NT2/D1 (cell line): ENCODE measurements around the gene OIP5.
"Not testable (repeated sequence)": the region's sequence is repeated elsewhere in the genome, so short reads cannot be mapped to it uniquely, and the experiment has no call there.

Source experiments
- DNase-seq: peaks from one replicate; pipeline ENCODE4 v3.0.0-alpha.2; 2011; ENCODE audit warnings: low read depth, low spot score
- H3K27me3 ChIP-seq: 2 replicates; pipeline ENCODE4 v1.6.0; 2011; ENCODE audit warnings: mild to moderate bottlenecking; ENCODE audit not compliant: insufficient read length, insufficient read depth
- H3K36me3 ChIP-seq: 2 replicates; pipeline ENCODE4 v1.6.1; 2011; ENCODE audit warnings: mild to moderate bottlenecking, low read length, mixed read lengths; ENCODE audit not compliant: insufficient read depth, insufficient read length
- H3K4me1 ChIP-seq: 2 replicates; pipeline ENCODE4 v1.5.1; 2011; ENCODE audit not compliant: insufficient read depth, insufficient read length
- H3K4me3 ChIP-seq: 2 replicates; pipeline ENCODE4 v1.5.1; 2011; ENCODE audit warnings: low read depth; ENCODE audit not compliant: insufficient read length
- H3K9ac ChIP-seq: 2 replicates; pipeline ENCODE4 v1.6.0; 2011; ENCODE audit warnings: low read depth; ENCODE audit not compliant: insufficient read length
- H3K9me3 ChIP-seq: 2 replicates; pipeline ENCODE4 v1.5.1; 2011; ENCODE audit warnings: mild to moderate bottlenecking, low read length; ENCODE audit not compliant: insufficient read depth
- SUZ12 ChIP-seq: IDR thresholded peaks from 2 replicates; pipeline ENCODE4 v1.6.1; 2011; ENCODE audit not compliant: insufficient read length, insufficient read depth; ENCODE audit errors: extremely low read depth
- YY1 ChIP-seq: IDR thresholded peaks from 2 replicates; pipeline ENCODE4 v1.6.1; 2011; ENCODE audit not compliant: insufficient read length, insufficient read depth
- ZNF274 ChIP-seq: IDR thresholded peaks from 2 replicates; pipeline ENCODE4 v1.6.1; 2011; ENCODE audit warnings: mild to moderate bottlenecking, low read depth, low read length

OIP5 gene

DNA sequence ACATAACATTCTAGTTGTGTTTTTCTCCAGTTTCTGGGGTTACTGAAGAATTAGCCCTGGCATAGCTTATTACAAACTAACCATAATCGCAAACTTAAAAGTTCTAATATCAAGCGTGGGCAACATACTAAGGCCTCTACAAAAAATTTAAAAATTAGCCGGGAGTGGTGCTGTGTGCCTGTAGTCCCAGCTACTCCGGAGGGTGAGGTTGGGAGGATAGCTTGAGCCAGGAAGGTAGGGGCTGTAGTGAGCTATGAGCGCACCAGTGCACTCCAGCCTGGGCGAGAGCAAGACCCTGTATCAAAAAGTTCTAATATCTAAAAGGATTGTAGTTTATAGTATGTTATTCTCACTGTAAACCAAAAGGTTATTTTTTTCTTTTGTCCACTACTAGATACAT lies 1.1 kb downstream of the OIP5 start:
- peak overlapping the region; percentile 84 for H3K4me3 ChIP-seq
- TF ChIP-seq YY1 (no peak), SUZ12 (no peak), ZNF274 (no peak)
- peaks cover 11% of the 10 kb centered on the region for H3K36me3 ChIP-seq
- DNase-seq: no peak
- no peaks in the 10 kb centered on the region for H3K27me3 ChIP-seq
- H3K4me1 ChIP-seq: no peaks in the 10 kb centered on the region
- no peaks in the 10 kb centered on the region for H3K9me3 ChIP-seq
- H3K9ac ChIP-seq: peak overlapping the region; percentile 91

DNA sequence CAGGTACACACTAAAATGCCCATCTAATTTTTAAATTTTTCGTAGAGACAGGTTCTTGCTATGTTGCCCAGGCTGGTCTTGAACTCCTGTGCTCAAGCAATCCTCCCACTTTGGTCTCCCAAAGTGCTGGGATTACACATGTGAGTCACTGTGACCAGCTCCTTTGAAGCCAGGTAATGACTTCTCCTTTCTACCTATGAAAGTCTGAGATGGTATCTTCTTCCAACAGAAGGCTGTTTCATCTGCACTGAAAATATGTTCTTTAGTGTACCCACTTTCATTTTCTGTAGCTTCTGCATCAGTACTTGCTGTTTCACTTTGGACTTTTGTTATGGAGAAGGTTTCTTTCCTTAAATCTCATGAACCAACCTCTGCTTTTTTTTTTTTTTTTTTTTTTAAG lies 8.8 kb downstream of the OIP5 start:
- no peaks in the 10 kb centered on the region for H3K27me3 ChIP-seq
- H3K9me3 ChIP-seq: no peaks in the 10 kb centered on the region; the same call in 1 of the 2 replicates
- H3K9ac ChIP-seq: no peak overlapping the region
- H3K4me3 ChIP-seq: no peak overlapping the region
- H3K36me3 ChIP-seq: peaks cover 20% of the 10 kb centered on the region
- DNase-seq: no peak
- H3K4me1 ChIP-seq: no peaks in the 10 kb centered on the region
- TF ChIP-seq SUZ12: no peak

DNA sequence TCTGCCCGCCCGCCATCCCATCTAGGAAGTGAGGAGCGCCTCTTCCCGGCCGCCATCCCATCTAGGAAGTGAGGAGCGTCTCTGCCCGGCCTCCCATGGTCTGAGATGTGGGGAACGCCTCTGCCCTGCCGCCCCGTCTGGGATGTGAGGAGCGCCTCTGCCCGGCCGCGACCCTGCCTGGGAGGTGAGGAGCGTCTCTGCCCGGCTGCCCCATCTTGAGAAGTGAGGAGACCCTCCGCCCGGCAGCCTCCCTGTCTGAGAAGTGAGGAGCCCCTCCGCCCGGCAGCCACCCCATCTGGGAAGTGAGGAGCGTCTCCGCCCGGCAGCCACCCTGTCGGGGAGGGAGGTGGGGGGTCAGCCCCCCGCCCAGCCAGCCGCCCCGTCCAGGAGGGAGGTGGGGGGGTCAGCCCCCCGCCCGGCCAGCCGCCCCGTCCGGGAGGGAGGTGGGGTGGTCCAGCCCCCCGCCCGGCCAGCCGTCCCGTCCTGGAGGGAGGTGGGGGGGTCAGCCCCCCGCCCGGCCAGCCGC lies 11.5 kb downstream of the OIP5 start:
- H3K9ac ChIP-seq, DNase-seq, H3K9me3 ChIP-seq, H3K4me1 ChIP-seq, H3K27me3 ChIP-seq, H3K4me3 ChIP-seq: not testable (repeated sequence)
- peaks cover 15% of the 10 kb centered on the region for H3K36me3 ChIP-seq

DNA sequence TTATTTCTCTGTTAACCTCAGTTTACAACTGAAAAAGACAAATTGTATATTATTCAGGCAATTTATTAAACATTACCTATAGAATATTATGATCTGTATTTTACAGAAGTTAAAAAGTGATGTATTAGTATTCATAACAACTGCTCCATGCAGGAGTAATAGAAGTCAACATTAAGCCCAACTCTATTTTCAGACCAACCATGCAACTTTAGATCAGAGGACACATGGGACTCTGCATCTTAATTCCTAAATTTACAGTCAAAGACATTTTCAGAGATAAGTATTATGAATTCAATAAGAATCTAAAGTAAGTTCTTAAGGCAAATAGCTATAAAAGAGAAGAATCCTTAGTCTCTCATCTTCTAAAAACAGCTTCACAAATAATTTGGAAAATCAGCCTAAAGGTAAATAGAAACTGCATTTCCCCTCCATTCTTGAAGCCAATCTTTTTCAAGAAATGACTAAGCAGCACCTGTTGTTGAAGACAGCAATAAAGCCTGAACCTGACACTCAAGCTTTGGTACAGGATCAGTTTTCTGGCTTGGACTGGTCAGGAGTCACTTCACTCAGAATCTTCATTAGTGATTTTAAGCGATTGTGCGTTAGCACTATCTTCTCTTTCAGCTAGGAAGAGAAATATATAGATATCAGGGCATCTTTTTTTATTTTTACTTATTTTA lies 23.0 kb downstream of the OIP5 start:
- Histone ChIP-seq H3K9ac (no peak overlapping the region), H3K4me1 (no peaks in the 10 kb centered on the region), H3K4me3 (no peak overlapping the region), H3K9me3 (no peaks in the 10 kb centered on the region), H3K27me3 (no peaks in the 10 kb centered on the region), H3K36me3 (peaks cover 29% of the 10 kb centered on the region)
- no peak for DNase-seq
- TF ChIP-seq ZNF274 (no peak), SUZ12 (no peak), YY1 (no peak)

DNA sequence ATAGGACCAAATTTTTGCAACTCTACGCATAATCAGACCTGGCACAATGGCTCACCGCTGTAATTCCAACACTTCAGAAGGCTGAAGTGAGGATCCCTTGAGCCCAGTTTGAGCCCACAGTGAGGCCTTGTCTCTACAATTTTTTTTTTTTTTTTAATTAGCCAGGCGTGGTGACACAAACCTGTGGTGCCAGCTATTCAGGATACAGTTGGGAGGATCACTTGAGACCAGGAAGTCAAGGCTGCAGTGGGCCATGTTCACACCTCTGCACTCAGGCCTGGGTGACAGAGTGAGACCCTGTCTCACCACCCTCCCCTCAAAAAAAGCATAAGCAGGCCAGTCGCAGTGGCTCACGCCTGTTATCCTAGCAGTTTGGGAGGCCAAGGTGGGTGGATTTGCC lies 24.7 kb downstream of the OIP5 start:
- no peaks in the 10 kb centered on the region for H3K4me1 ChIP-seq
- no peaks in the 10 kb centered on the region for H3K9me3 ChIP-seq
- TF ChIP-seq YY1: no peak
- no peak for TF ChIP-seq ZNF274
- TF ChIP-seq SUZ12: no peak
- no peak for DNase-seq
- no peak overlapping the region for H3K9ac ChIP-seq
- H3K36me3 ChIP-seq: peaks cover 21% of the 10 kb centered on the region
- no peak overlapping the region for H3K4me3 ChIP-seq
- no peaks in the 10 kb centered on the region for H3K27me3 ChIP-seq

DNA sequence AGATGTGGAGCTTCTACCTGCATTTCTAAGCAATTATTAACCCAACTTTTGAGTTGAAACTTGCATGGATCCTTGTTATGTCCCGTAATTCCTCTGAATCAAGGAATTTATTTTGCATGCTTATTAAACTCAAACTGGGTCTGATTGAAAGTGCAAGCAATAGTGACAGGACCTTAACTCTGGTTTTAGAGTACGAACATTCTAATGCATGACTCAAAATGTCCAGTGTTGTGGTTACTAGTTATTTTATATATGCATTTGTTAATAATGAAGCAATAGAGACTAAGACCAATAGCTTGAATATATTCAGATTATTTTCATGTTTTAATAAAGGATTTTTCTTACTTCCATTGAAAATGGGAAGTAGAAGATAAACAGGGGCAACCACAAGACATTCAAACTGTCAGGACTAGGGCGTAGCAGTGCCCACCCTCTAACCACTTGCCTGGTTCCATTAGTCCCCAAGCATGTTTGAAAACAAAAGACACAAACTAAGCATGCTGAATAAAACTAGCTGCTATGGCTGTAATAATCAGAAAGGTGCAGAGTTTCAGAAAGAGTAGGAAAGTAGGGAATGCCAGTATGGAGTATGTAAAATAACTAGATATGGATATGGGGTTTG lies 28.1 kb downstream of the OIP5 start:
- no peak overlapping the region for H3K9ac ChIP-seq
- no peak for TF ChIP-seq SUZ12
- TF ChIP-seq ZNF274: no peak
- no peak for TF ChIP-seq YY1
- no peak overlapping the region for H3K4me3 ChIP-seq
- no peak for DNase-seq
- H3K27me3 ChIP-seq: no peaks in the 10 kb centered on the region
- H3K36me3 ChIP-seq: peaks cover 27% of the 10 kb centered on the region
- no peaks in the 10 kb centered on the region for H3K4me1 ChIP-seq
- no peaks in the 10 kb centered on the region for H3K9me3 ChIP-seq

DNA sequence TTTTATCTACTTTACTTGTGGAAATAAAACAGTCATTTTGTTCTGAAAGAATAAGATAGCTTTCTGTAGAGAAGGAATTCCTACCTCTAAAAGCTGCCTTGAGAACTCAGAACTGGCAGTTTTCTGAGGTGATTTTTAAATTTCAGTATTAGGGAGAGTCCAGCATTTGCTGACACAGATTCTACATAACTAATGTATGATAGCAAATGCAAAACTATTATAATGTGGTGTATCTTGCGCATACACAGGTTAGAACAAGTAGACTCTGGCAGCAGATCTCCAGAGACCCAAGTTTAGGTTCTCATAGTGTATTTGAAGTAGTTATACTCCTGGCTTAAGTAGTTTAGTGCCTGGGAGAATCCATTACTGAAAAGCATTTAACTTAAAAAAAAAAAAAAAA lies 30.8 kb downstream of the OIP5 start:
- TF ChIP-seq SUZ12 (no peak), ZNF274 (no peak), YY1 (no peak)
- DNase-seq: no peak
- Histone ChIP-seq H3K4me3 (no peak overlapping the region), H3K36me3 (peaks cover 29% of the 10 kb centered on the region), H3K4me1 (no peaks in the 10 kb centered on the region), H3K27me3 (no peaks in the 10 kb centered on the region), H3K9me3 (no peaks in the 10 kb centered on the region), H3K9ac (no peak overlapping the region)

DNA sequence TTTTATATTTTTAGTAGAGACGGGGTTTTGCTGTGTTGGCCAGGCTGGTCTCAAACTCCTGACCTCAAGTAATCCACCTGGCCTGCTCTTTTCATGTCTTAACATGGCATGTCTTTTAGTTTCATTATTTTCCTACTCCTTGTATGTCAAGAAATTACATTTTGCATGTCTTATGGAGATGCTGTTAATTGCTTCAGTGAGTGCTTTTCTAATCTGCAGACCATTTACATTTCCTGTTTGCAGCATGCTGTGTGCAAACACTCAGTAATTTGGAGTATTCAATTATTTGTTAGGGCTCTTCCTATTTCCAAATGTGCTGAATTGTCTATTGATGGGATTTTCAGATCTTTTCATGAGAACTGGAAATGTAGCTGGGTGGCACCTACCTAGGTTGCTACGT lies 31.3 kb downstream of the OIP5 start:
- H3K4me1 ChIP-seq, H3K9me3 ChIP-seq, H3K9ac ChIP-seq, H3K27me3 ChIP-seq, H3K4me3 ChIP-seq, DNase-seq: not testable (repeated sequence)
- peaks cover 33% of the 10 kb centered on the region for H3K36me3 ChIP-seq
